Measurements from ENCODE around the gene NPR3. TPM values are rescaled to one million over a fixed set of nuclear protein-coding genes. Genes with fewer than 3 reads are reported as not detected.
A peak's percentile ranks its signal among the peaks of the same experiment; 100 is the strongest.

The NPR3 gene
- polyA plus RNA-seq, 1 of the 3 experiments (the other 2 are of a cell fraction): 35.8 TPM

DNA sequence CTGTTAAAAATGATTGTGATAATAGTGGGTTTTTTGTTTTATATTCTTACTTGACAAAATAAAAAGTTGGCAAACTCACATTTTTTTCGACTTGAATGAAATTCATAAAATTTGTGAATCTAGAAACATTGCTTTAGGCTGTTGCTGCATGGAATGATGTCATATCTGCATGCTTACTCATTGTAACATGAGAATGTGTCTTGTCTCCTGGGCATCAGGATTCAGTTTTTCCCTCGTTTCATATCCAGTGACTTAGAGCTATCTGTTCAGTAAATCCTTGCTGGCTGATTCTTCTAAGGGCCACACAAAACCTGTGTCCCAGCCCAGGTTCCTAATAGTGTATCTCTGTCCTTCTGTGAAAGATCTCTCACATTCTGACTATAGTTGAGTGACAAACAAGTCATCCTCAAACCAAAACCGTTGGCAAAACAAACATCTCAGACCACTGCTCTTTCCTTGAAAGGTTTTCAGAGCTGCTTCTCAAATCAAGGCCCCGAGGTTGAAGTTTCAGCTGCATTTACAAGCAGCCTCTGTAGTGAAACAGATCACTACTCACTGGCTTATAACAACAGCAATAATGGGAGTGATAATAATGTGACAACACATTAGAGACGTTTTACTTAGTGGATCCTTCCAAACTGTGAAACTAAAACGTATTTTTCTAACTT lies 95.0 kb downstream of the NPR3 start:
- 0 out of 2 replicates have a peak, but pooled peaks cover 5% of the 10 kb centered on the region for H3K9me3 ChIP-seq
- 1% methylated on average over 6 of the region's 6 CpGs for WGBS (ENCODE audit: low lambda C conversion rate)
- no peaks in the 10 kb centered on the region for H3K27me3 ChIP-seq (ENCODE audit: insufficient read depth)
- peak overlapping the region; percentile 91 for H2AFZ ChIP-seq (ENCODE audit: low read depth)
- ChIA-PET CTCF (no interaction called here), POLR2A (no interaction called here)
- peak overlapping the region in 1 of 2 experiments; percentile 98; a peak in 2 of 4 replicates for H3K27ac ChIP-seq (ENCODE audit: low read depth in 2 of 2, low read length in 1 of 2)
- no peak for TF ChIP-seq NRF1 (IDR thresholded peaks at IDR 0.05; ENCODE audit: low read depth, low read length)
- TF ChIP-seq, protein P1, sequence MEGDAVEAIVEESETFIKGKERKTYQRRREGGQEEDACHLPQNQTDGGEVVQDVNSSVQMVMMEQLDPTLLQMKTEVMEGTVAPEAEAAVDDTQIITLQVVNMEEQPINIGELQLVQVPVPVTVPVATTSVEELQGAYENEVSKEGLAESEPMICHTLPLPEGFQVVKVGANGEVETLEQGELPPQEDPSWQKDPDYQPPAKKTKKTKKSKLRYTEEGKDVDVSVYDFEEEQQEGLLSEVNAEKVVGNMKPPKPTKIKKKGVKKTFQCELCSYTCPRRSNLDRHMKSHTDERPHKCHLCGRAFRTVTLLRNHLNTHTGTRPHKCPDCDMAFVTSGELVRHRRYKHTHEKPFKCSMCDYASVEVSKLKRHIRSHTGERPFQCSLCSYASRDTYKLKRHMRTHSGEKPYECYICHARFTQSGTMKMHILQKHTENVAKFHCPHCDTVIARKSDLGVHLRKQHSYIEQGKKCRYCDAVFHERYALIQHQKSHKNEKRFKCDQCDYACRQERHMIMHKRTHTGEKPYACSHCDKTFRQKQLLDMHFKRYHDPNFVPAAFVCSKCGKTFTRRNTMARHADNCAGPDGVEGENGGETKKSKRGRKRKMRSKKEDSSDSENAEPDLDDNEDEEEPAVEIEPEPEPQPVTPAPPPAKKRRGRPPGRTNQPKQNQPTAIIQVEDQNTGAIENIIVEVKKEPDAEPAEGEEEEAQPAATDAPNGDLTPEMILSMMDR (IDR thresholded peaks at IDR 0.05): no peak
- TF ChIP-seq TEAD4 (IDR thresholded peaks at IDR 0.05; ENCODE audit: borderline replicate concordance, insufficient read depth): no peak
- TF ChIP-seq FOXM1 (IDR thresholded peaks at IDR 0.05; ENCODE audit: low read depth): no peak
- peak; percentile 73; the same call in 1 of the 2 replicates for TF ChIP-seq FOSL2 (IDR thresholded peaks at IDR 0.05; ENCODE audit: borderline replicate concordance, low read depth)
- no peak for TF ChIP-seq RXRA (IDR thresholded peaks at IDR 0.05; ENCODE audit: borderline replicate concordance, low read depth)
- TF ChIP-seq NFIC (IDR thresholded peaks at IDR 0.05; ENCODE audit: borderline replicate concordance): 0 out of 2 replicates have a peak, but pooled peaks have one; percentile 11
- TF ChIP-seq, protein P2, sequence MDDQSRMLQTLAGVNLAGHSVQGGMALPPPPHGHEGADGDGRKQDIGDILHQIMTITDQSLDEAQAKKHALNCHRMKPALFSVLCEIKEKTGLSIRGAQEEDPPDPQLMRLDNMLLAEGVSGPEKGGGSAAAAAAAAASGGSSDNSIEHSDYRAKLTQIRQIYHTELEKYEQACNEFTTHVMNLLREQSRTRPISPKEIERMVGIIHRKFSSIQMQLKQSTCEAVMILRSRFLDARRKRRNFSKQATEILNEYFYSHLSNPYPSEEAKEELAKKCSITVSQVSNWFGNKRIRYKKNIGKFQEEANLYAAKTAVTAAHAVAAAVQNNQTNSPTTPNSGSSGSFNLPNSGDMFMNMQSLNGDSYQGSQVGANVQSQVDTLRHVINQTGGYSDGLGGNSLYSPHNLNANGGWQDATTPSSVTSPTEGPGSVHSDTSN (IDR thresholded peaks at IDR 0.05): peak; percentile 39; the same call in 1 of the 2 replicates
- TF ChIP-seq TCF12 (IDR thresholded peaks at IDR 0.05): peak; percentile 38
- TF ChIP-seq, protein P3, sequence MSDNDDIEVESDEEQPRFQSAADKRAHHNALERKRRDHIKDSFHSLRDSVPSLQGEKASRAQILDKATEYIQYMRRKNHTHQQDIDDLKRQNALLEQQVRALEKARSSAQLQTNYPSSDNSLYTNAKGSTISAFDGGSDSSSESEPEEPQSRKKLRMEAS (IDR thresholded peaks at IDR 0.05; ENCODE audit: low read depth): peak; percentile 79
- TF ChIP-seq YY1 (IDR thresholded peaks at IDR 0.05; ENCODE audit: low read depth): peak; percentile 19; the same call in 1 of the 2 replicates
- peak; percentile 76 for TF ChIP-seq JUND (IDR thresholded peaks at IDR 0.05)
- TF ChIP-seq RAD21 (IDR thresholded peaks at IDR 0.05; ENCODE audit: low read length): no peak
- peak overlapping the region in 1 of 2 experiments; percentile 42; a peak in 1 of 4 replicates for H3K4me3 ChIP-seq (ENCODE audit: low read depth in 2 of 2, low read length in 1 of 2)
- peak overlapping the region; percentile 76 for H3K4me2 ChIP-seq
- no peaks in the 10 kb centered on the region for H3K36me3 ChIP-seq (replicated peaks in 1 of 2; ENCODE audit: control insufficient read depth in 1 of 2, insufficient read depth in 2 of 2, low read length in 1 of 2)
- 0 out of 4 replicates have a peak, but pooled peaks cover 0 to 5% of the 10 kb centered on the region in 2 experiments for H3K4me1 ChIP-seq (ENCODE audit: control insufficient read depth in 1 of 2, insufficient read depth in 2 of 2, low read depth in 1 of 2, low read length in 1 of 2)
- DNase-seq: no peak
- H3K9me2 ChIP-seq: no peaks in the 10 kb centered on the region
- no peaks in the 10 kb centered on the region for H4K20me1 ChIP-seq (ENCODE audit: insufficient read depth)
- H3K79me2 ChIP-seq (ENCODE audit: insufficient read depth): no peaks in the 10 kb centered on the region
- peaks cover 48% of the 10 kb centered on the region for H3F3A ChIP-seq (replicated peaks; ENCODE audit: insufficient read depth)
- peak overlapping the region; percentile 77 for H3K9ac ChIP-seq

DNA sequence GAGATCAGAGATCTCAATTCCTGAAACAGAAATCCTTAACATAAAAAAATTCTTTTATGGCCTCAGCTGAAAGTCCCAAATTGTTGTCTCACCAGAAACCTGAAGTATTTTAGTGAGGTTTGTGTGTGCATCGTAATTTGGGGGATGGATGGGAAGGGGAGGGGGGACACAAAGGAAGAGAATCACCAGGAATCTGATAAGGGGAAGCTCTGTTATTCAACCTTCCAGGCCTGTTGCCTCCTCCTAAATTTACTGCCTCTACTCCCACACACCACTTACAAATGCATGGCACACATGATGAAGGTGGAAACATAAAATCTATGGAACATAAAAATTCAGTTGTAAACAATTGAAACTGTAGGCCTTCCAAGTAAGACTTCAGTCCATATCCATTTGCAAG lies 97.7 kb downstream of the NPR3 start:
- DNase-seq: no peak
- Histone ChIP-seq H3F3A (replicated peaks; ENCODE audit: insufficient read depth) (peaks cover 39% of the 10 kb centered on the region), H3K79me2 (ENCODE audit: insufficient read depth) (no peaks in the 10 kb centered on the region), H4K20me1 (ENCODE audit: insufficient read depth) (no peaks in the 10 kb centered on the region), H2AFZ (ENCODE audit: low read depth) (no peak overlapping the region), H3K9ac (no peak overlapping the region), H3K27me3 (ENCODE audit: insufficient read depth) (no peaks in the 10 kb centered on the region), H3K4me1 (ENCODE audit: control insufficient read depth in 1 of 2, insufficient read depth in 2 of 2, low read depth in 1 of 2, low read length in 1 of 2) (0 out of 4 replicates have a peak, but pooled peaks cover 0 to 8% of the 10 kb centered on the region in 2 experiments), H3K4me2 (no peak overlapping the region), H3K27ac (ENCODE audit: low read depth in 2 of 2, low read length in 1 of 2) (no peak overlapping the region), H3K9me2 (no peaks in the 10 kb centered on the region), H3K36me3 (replicated peaks in 1 of 2; ENCODE audit: control insufficient read depth in 1 of 2, insufficient read depth in 2 of 2, low read length in 1 of 2) (peaks cover 0 to 3% of the 10 kb centered on the region in 2 experiments), H3K9me3 (no peaks in the 10 kb centered on the region), H3K4me3 (ENCODE audit: low read depth in 2 of 2, low read length in 1 of 2) (no peak overlapping the region)
- 32% methylated on average over 1 of the region's 1 CpG for WGBS (ENCODE audit: low lambda C conversion rate)
- ChIA-PET CTCF (interaction anchor here (0.6 kb wide), 1 partner anchor 12 kb away, joined by 3 read pairs; no protein-coding TSS in a partner anchor), POLR2A (no interaction called here)
- TF ChIP-seq, protein P4, sequence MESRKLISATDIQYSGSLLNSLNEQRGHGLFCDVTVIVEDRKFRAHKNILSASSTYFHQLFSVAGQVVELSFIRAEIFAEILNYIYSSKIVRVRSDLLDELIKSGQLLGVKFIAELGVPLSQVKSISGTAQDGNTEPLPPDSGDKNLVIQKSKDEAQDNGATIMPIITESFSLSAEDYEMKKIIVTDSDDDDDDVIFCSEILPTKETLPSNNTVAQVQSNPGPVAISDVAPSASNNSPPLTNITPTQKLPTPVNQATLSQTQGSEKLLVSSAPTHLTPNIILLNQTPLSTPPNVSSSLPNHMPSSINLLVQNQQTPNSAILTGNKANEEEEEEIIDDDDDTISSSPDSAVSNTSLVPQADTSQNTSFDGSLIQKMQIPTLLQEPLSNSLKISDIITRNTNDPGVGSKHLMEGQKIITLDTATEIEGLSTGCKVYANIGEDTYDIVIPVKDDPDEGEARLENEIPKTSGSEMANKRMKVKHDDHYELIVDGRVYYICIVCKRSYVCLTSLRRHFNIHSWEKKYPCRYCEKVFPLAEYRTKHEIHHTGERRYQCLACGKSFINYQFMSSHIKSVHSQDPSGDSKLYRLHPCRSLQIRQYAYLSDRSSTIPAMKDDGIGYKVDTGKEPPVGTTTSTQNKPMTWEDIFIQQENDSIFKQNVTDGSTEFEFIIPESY (IDR thresholded peaks at IDR 0.05; ENCODE audit: borderline replicate concordance, low read depth): no peak
- no peak for TF ChIP-seq RCOR1 (IDR thresholded peaks at IDR 0.05; ENCODE audit: low read length)
- TF ChIP-seq, protein P5, sequence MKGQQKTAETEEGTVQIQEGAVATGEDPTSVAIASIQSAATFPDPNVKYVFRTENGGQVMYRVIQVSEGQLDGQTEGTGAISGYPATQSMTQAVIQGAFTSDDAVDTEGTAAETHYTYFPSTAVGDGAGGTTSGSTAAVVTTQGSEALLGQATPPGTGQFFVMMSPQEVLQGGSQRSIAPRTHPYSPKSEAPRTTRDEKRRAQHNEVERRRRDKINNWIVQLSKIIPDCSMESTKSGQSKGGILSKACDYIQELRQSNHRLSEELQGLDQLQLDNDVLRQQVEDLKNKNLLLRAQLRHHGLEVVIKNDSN (IDR thresholded peaks at IDR 0.05; ENCODE audit: borderline replicate concordance, low read depth): no peak
- TF ChIP-seq, protein P6, sequence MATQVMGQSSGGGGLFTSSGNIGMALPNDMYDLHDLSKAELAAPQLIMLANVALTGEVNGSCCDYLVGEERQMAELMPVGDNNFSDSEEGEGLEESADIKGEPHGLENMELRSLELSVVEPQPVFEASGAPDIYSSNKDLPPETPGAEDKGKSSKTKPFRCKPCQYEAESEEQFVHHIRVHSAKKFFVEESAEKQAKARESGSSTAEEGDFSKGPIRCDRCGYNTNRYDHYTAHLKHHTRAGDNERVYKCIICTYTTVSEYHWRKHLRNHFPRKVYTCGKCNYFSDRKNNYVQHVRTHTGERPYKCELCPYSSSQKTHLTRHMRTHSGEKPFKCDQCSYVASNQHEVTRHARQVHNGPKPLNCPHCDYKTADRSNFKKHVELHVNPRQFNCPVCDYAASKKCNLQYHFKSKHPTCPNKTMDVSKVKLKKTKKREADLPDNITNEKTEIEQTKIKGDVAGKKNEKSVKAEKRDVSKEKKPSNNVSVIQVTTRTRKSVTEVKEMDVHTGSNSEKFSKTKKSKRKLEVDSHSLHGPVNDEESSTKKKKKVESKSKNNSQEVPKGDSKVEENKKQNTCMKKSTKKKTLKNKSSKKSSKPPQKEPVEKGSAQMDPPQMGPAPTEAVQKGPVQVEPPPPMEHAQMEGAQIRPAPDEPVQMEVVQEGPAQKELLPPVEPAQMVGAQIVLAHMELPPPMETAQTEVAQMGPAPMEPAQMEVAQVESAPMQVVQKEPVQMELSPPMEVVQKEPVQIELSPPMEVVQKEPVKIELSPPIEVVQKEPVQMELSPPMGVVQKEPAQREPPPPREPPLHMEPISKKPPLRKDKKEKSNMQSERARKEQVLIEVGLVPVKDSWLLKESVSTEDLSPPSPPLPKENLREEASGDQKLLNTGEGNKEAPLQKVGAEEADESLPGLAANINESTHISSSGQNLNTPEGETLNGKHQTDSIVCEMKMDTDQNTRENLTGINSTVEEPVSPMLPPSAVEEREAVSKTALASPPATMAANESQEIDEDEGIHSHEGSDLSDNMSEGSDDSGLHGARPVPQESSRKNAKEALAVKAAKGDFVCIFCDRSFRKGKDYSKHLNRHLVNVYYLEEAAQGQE (IDR thresholded peaks at IDR 0.05; ENCODE audit: low read depth, low read length): no peak
